Cardiac fibroblast (primary cell): ENCODE measurements around the gene DHRS2.

Experiments used
- DNase-seq, 2 donors: peaks; one replicate each; pipeline versions ENCODE4 v3.0.0 to v3.0.0-alpha.2; 2010; ENCODE audit warnings: low read depth in 2 of 2
- H3K4me3 ChIP-seq, 2 donors: replicated peaks in 1 of 2; 1 replicate in 1 of 2; 2 replicates in 1 of 2; pipeline ENCODE4 v1.5.1; 2011; ENCODE audit warnings: low read depth in 2 of 2, low read length in 2 of 2, mild to moderate bottlenecking in 2 of 2, moderate library complexity in 1 of 2
- TF ChIP-seq, protein P1 (sequence below): IDR thresholded peaks from one replicate; pipeline ENCODE4 v1.5.1; 2011; ENCODE audit warnings: low read depth, mild to moderate bottlenecking, low read length, inconsistent platforms

DHRS2 gene

DNA sequence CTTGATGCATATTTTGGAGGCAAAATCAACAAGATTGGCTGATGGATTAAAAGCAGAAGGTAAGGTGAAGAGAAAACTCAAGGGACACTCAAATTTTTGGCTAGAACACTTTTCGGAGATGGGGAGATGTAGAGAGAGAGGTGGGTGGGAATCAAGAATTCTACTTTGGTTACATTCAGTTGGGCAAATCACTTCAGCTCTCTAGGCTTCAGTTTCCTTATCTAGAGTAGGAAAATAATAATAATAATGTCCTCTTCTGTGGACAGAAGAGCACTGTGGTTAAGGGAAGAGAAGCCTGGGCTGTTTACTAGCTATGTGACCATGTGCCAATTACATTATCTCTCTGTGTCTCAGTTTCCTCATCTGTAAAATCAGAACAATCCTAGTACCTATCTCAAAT lies 23.4 kb upstream of the DHRS2 start:
- TF ChIP-seq, protein P1, sequence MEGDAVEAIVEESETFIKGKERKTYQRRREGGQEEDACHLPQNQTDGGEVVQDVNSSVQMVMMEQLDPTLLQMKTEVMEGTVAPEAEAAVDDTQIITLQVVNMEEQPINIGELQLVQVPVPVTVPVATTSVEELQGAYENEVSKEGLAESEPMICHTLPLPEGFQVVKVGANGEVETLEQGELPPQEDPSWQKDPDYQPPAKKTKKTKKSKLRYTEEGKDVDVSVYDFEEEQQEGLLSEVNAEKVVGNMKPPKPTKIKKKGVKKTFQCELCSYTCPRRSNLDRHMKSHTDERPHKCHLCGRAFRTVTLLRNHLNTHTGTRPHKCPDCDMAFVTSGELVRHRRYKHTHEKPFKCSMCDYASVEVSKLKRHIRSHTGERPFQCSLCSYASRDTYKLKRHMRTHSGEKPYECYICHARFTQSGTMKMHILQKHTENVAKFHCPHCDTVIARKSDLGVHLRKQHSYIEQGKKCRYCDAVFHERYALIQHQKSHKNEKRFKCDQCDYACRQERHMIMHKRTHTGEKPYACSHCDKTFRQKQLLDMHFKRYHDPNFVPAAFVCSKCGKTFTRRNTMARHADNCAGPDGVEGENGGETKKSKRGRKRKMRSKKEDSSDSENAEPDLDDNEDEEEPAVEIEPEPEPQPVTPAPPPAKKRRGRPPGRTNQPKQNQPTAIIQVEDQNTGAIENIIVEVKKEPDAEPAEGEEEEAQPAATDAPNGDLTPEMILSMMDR, result no peak
- no peak overlapping the region for H3K4me3 ChIP-seq
- no peak for DNase-seq

DNA sequence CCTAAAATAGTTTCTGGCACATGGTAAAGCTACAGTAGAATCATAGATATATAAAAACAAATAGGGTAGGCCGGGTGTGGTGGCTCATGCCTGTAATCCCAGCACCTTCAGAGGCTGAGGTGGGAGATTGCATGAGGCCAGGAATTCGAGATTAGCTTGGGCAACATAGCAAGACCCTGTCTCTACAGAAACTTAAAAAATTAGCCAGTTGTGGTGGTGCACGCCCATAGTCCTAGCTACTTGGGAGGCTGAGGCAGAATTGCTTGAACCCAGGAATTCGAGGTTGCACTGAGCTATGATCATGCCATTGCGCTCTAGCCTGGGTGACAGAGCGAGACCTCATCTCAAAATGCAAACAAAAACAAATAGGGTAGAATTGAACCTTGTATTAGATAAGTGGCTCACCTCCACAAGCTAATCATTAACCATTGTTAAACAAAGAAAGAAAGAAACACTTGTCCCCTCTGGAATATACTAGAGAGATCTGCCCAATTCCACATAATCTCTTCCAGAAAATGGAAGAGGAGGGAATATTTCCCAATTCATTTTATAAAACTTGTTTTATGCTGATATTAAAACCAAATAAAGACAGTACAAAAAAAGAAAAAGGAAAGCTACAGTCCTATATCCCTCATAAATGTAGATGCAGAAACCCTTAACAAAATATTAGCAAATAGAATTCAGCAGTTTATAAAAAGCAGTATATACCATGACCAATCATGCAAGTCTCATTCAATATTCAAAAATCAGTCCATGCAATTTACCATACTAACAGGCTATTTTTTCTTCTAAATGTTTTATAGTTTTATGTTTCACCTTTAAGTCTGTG lies 22.7 kb upstream of the DHRS2 start:
- TF ChIP-seq, protein P1, result no peak
- no peak overlapping the region for H3K4me3 ChIP-seq
- DNase-seq, result no peak

DNA sequence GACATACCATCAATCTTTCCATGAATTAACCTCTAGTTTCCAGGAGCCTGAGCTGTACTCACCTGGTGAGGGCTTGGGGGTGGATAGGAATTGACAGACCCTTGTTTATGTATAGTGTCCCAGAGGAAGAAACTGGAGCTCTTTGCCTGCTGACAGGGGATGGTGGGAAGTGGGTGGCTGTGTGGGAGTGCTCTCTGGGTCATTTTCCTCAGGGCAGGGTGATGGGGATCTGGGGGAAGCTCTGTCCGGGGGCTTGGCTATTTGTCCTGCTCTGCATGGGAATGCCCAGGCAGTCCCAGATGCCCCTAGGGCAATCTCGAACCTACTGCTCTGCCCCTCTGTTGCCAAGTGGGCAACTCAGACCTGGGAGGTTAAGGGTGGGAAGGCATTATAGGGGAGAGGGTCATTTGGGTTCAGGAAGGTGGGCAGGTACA lies 21.8 kb upstream of the DHRS2 start:
- TF ChIP-seq, protein P1, result no peak
- no peak for DNase-seq
- H3K4me3 ChIP-seq, result no peak overlapping the region

DNA sequence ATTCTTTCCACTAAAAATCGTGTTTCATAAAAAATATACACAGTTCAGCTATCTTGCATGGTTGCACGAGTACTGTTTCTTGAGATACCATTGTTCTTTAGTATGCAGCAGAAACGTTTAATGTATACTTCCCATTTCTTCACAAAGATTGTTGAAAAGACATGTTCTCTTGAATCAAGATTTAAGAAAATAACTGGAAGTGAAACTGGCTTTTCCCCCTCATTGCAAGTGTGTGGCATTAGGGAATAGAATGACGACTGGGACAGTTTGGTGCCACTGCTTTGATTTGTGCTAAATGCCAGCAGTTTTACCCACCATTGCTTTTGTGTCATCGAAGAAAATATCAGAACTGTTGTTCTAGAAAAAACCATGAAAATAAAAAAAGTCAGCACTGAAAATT lies 20.3 kb upstream of the DHRS2 start:
- H3K4me3 ChIP-seq, result no peak overlapping the region
- TF ChIP-seq, protein P1, result no peak
- DNase-seq, result no peak

DNA sequence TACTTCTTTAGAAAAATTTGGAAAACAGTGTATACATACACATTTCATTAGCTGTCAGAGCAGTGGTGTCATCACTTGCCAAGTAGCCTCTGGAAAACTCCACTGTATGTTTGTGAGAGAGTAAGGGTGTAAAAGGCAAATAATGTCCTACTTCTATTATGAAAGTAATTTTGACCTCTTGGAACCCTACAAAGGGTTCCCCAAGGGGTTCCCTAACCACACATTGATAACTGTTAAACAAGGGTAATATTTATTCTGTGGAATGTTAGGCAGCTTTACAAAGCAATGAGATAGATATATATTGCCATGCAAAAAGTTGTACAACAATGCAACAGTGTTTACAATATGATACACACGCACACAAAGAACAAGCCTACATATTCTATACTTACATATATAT lies 18.6 kb upstream of the DHRS2 start:
- no peak overlapping the region for H3K4me3 ChIP-seq
- DNase-seq, result no peak
- TF ChIP-seq, protein P1, result no peak

- H3K4me3 ChIP-seq, result no peak overlapping the region
- TF ChIP-seq, protein P1, result no peak
- DNase-seq, result no peak
Measured at GRCh38 chr14:23618415-23618988, 17.7 kb upstream of the DHRS2 start.
